ENCODE measurements around the gene DISP2.

DNA sequence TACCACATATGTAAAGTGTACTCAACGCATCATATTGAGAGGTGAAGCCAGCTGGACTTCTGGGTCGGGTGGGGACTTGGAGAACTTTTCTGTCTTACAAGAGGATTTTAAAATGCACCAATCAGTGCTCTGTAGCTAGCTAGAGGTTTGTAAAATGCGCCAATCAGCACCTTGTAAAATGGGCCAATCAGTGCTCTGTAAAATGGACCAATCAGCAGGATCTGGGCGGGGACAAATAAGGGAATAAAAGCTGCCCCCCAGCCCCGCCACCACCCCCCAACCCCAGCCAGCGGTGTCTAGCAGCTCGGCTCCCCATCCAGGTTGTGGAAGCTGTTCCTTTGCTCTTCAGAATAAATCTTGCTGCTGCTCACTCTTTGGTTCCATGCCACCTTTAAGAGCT is 41.4 kb downstream of the DISP2 start:
- TF ChIP-seq CTCF (IDR thresholded peaks at IDR 0.05) (no peak), POLR2A (IDR thresholded peaks at IDR 0.05) (no peak), POLR2AphosphoS5 (IDR thresholded peaks at IDR 0.05) (no peak), EP300 (IDR thresholded peaks at IDR 0.05) (no peak)
